ENCODE measurements around the gene ITM2C.
A peak's percentile ranks its signal among the peaks of the same experiment; 100 is the strongest.

The ITM2C gene

DNA sequence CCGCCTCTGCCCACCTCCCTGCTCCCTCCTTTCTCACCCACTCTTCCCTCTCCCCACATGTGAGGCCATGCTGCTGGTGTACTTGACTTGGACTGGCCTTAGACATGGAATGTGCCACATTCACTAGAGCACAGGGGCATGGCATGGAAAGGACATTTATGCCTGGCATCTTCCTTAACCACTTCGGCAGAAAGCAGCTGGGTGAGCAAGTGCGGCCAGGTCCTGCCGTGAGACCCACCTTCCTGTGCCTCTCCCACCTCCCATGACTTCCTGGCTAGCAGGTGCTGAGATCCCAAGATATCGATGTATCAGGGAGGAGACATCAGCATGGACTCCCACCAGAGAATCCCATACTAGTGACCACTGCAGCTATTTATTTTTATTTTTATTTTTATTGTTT, 47.3 kb downstream of the ITM2C start:
- TF ChIP-seq, protein P1, sequence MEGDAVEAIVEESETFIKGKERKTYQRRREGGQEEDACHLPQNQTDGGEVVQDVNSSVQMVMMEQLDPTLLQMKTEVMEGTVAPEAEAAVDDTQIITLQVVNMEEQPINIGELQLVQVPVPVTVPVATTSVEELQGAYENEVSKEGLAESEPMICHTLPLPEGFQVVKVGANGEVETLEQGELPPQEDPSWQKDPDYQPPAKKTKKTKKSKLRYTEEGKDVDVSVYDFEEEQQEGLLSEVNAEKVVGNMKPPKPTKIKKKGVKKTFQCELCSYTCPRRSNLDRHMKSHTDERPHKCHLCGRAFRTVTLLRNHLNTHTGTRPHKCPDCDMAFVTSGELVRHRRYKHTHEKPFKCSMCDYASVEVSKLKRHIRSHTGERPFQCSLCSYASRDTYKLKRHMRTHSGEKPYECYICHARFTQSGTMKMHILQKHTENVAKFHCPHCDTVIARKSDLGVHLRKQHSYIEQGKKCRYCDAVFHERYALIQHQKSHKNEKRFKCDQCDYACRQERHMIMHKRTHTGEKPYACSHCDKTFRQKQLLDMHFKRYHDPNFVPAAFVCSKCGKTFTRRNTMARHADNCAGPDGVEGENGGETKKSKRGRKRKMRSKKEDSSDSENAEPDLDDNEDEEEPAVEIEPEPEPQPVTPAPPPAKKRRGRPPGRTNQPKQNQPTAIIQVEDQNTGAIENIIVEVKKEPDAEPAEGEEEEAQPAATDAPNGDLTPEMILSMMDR (conservative IDR thresholded peaks at IDR 0.05; ENCODE audit: control insufficient read depth, insufficient read depth, low read depth, low read length), result no peak
- no peak for DNase-seq (ENCODE audit: low read depth)
- no peak overlapping the region for H3K4me3 ChIP-seq (ENCODE audit: control insufficient read depth, low read depth, low read length)

DNA sequence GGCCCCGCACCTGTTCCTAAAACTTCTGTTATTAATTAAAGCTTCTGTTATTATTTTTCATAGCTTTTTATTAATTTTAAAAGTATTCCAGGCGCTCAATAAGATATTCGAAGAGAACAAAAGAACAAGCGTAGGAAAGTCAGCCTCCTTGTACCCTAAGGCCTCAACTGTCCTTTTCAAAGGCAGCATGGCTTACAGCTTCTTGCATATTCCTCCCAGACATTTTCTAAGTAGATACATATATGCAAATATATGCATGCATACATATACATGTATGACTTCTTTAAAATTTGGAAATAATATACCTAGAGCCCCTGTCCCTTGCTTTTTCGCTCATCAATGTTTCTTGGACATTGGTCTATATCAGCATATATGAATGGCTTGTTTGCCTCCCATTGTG, 48.0 kb downstream of the ITM2C start:
- TF ChIP-seq, protein P1 (conservative IDR thresholded peaks at IDR 0.05; ENCODE audit: control insufficient read depth, insufficient read depth, low read depth, low read length), result no peak

DNA sequence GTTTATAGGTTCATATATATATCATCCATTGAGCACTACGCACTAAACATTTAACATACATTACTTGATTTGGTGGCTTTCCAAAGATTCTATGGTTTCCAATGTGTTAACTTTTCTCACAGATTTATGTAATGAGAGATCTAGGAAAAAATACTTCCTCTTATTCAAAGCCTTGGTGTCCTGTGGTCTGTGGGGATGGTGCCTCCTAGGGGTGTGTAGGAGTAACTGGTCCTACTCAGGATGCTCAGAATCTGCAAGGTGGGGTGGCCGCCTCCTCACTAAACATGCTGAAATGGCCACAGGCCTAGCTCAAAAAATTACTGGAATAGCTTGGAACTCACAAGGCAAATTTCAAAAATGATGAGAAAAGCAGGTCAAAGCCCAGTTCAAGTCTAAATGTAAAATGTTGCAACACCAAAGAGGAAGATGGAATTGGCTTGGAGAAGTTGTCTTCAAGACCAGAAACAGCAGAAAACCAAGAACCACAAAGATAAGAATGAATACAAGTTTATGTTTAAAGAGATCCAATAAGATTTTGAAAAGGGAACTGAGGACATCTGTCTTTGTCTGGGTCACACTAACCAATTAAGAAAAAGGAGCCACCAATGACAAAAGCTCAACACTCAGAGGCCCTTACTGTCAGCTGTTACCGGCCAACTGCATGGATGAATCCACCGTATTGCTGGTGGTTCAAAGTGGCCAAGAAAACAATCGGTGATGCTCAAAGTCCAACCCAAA, 48.8 kb downstream of the ITM2C start:
- no peak overlapping the region for H3K4me3 ChIP-seq (ENCODE audit: control insufficient read depth, low read depth, low read length)
- DNase-seq (ENCODE audit: low read depth), result peak; percentile 17
- TF ChIP-seq, protein P1 (conservative IDR thresholded peaks at IDR 0.05; ENCODE audit: control insufficient read depth, insufficient read depth, low read depth, low read length), result peak; percentile 41

More for the DNA sequence above, 48.0 kb downstream of the ITM2C start:
- no peak for DNase-seq (ENCODE audit: low read depth)
- H3K4me3 ChIP-seq (ENCODE audit: control insufficient read depth, low read depth, low read length), result no peak overlapping the region

DNA sequence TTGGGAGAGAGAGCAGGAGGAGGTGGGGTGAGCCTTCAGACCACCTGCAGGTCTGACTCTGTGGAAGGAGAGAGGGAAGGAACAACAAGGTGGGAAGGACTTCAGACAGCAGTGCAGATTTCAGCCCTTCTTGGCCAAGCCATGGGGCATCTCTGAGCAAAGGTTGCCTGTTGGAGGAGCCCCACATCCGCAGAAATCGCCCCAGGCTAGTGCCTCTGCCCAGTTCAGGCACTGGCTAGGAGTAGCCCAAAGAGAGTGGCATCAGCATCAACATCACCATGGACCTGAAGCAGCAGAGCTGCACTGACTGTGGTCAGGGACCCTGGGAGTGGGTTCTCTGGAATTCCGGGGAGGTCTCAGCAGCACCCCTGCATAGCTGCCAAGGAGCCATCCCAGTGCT, 50.1 kb downstream of the ITM2C start:
- H3K4me3 ChIP-seq (ENCODE audit: control insufficient read depth, low read depth, low read length), result no peak overlapping the region
- DNase-seq (ENCODE audit: low read depth), result no peak
- TF ChIP-seq, protein P1 (conservative IDR thresholded peaks at IDR 0.05; ENCODE audit: control insufficient read depth, insufficient read depth, low read depth, low read length), result no peak

DNA sequence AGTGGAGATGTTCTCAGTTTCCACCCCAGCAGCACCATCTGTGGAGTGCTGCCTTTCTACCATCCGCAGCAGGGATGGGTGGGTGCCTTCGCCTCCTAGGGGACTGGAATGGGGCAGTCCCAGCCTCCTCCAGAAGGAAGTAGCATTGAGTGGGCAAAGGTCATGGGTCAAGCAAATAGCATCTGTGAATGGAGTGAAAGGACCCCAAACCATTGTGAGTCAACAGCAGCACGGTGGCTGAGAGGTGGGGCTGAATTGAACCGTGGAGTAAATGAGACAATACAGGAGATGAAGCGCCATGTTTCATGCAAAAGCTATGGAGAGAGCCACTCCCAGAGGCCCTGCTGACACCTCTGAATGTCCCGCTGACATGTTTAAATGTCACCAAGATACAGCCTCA, 50.6 kb downstream of the ITM2C start:
- TF ChIP-seq, protein P1 (conservative IDR thresholded peaks at IDR 0.05; ENCODE audit: control insufficient read depth, insufficient read depth, low read depth, low read length), result no peak
- no peak for DNase-seq (ENCODE audit: low read depth)
- no peak overlapping the region for H3K4me3 ChIP-seq (ENCODE audit: control insufficient read depth, low read depth, low read length)

DNA sequence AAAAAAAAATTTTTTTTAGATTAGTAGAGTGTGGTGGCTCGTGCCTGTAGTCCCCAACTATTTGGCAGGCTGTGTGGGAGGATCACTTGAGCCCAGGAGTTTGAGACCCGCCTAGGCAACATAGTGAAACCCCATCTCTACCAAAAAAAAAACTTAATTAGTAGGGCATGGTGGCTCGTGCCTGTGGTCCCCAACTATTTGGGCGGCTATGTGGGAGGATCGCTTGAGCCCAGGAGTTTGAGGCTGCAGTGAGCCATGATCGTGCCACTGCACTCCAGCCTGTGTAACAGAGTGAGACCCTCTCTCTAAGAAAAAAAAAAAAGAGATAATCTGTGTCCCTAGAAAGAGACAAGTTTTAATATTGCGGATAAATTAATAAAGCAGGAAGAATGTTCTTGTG, 51.5 kb downstream of the ITM2C start:
- no peak overlapping the region for H3K4me3 ChIP-seq (ENCODE audit: control insufficient read depth, low read depth, low read length)
- TF ChIP-seq, protein P1 (conservative IDR thresholded peaks at IDR 0.05; ENCODE audit: control insufficient read depth, insufficient read depth, low read depth, low read length), result no peak
- no peak for DNase-seq (ENCODE audit: low read depth)

Data from fibroblast of mammary gland (primary cell).